ENCODE data around the gene NUCB1.

DNA sequence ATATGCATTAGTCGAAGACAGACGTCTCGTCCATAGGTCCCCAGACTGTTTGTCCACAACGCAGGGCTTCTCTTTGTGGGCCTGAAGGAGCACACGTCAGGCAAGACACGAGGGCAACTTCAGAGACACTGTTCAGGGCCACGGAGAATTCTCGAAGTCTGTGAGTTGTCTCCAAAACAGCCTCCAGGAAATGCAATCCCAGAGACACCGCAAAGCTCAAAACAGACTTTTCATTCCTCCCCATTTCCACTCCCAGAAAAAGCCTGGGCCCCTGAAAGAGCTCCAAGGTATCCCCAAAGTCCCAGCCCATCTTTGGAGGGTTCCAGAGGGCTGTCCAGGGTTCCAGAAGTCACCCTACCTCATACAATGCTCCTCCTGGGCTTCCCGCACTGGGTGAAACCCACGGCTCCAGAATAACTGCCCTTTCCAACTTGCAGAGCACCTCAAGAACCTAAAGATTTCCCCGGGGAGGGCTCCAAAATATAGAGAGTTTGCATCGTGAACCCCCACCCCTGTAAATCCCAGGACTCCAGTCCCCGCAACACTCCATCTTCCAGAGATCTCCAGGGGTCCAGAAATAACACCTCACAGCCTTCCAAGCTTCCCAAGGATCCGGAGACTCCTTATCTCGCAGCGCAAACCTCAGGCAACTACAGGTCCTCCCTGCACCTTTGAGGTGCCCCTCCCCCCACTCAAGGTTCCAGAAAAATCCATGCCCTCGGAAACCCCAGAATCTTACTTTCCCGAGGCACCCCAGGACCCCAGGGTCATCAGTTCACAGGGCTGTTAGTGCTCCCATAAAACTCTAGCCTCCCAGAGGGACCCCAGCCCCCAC, 64.3 kb downstream of the NUCB1 start:
- TF ChIP-seq, protein P1, sequence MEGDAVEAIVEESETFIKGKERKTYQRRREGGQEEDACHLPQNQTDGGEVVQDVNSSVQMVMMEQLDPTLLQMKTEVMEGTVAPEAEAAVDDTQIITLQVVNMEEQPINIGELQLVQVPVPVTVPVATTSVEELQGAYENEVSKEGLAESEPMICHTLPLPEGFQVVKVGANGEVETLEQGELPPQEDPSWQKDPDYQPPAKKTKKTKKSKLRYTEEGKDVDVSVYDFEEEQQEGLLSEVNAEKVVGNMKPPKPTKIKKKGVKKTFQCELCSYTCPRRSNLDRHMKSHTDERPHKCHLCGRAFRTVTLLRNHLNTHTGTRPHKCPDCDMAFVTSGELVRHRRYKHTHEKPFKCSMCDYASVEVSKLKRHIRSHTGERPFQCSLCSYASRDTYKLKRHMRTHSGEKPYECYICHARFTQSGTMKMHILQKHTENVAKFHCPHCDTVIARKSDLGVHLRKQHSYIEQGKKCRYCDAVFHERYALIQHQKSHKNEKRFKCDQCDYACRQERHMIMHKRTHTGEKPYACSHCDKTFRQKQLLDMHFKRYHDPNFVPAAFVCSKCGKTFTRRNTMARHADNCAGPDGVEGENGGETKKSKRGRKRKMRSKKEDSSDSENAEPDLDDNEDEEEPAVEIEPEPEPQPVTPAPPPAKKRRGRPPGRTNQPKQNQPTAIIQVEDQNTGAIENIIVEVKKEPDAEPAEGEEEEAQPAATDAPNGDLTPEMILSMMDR (IDR thresholded peaks at IDR 0.05; ENCODE audit: low read depth, low read length) = no peak
- no peak for TF ChIP-seq EZH2phosphoT487 (IDR thresholded peaks at IDR 0.05; ENCODE audit: low read depth)
